Suppressor macrophage treated with lipopolysaccharide for 4 hours (primary cell): ENCODE data around the gene LRRC74A.

ENCODE experiments used
- DNase-seq: peaks from one replicate; pipeline ENCODE4 v3.0.0-alpha.2; 2020

The LRRC74A gene

DNA sequence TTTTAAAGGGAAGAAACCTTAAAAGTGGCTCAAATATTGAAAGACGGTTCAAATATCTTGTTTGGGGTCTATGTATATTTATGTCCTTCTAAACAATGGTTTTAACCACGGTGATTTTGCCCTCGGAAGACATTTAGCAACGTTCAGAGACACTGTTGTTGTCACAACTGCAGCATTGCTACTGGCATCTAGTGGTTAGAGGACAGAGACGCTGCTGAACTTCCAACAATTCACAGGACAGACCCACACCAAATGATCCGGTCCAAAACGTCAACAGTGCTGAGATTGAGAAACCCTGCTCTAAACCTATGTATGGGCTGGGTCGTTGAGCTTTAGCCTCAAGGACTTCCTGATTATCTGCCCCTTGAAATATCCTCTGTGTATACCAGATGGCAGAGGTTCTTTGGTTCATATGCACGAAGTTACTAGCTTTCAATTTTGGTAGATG is 15.2 kb upstream of the LRRC74A start:
- DNase-seq, result peak; percentile 77

DNA sequence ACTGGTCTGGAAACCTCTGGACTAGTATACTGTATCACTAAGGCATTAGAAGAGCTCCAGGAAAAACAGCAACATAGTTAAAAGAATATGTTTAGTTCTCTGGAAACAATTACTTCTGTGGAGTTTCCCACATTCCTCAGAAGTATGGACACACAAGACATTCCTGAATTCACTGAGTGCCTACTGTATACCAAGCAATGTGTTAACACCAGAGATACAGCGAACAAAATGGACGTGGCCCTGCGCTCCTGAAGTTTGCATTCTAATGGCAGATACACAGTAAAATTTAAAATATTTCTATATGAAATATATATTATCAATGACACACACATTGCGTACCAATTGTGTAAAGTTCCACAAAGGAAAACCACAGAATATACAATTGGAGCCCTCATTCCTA is 14.6 kb upstream of the LRRC74A start:
- DNase-seq, result peak; percentile 17

DNA sequence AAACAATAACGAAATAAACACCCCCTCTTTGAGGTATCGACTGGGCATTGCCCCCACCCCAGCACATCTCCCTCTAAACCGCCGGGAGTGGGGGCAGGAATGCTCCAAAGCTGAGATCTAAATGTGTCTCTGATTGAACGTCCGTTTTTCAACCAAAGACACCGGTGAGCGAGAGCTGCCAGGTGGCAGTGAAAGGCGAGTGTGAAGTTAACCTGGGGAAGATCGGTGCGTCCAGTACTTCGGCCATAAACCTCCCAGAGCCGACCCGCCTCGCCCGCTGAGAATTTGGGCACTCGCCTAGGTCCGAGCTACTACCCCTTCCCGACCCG is 14.2 kb upstream of the LRRC74A start:
- DNase-seq, result no peak

DNA sequence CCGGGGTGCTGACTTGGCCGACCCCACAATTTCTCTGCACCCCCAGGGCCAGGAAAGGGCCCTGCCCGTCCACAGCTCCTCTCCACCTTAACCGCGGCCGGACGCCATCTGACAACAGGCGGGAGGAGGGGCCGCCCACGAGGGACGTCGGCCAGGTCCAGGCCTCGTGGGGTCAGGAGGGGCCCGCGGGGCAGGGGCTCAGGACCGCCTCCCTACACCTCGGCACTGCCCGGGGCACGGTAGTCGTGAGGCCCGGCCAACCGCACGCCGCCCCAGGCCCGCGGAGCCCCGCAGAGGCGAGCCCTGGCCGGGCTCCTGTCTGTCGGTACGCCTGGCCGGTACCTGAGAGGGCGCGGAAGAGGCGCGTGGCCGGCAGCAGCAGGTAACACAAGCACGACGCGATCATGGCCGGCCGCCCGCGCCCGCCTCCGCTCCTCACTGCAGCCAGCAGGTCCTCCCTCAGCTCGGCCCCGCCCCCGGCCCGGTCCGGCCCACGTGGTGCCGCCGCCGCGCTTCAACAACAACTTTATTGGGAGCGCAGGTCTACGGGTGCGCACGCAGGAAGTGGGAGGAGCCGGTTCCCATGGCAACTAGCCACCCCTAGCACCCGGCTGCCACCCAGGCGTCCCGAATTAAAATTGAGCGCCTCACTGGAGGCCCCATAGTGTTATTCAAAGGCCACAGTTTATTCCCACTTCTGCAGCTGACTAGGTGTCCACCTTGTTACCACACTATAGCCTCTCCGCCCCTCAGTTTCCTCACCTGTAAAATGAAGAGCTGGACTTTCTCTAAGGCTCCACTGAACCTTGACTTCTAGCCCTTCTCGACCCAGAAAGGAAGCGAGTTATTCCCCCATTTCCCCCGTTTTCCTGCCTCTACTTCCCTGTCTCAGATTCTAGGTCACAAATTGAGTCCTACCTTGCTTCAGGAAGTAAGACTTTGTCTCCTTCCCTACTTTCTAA is 13.5 kb upstream of the LRRC74A start, which contains the start of gene ANGEL1:
ANGEL1 (minus strand) TSS at position 461 of the 962 bp plus-strand sequence; CDS start at position 406, 55 bp downstream.
- peak; percentile 96 for DNase-seq

DNA sequence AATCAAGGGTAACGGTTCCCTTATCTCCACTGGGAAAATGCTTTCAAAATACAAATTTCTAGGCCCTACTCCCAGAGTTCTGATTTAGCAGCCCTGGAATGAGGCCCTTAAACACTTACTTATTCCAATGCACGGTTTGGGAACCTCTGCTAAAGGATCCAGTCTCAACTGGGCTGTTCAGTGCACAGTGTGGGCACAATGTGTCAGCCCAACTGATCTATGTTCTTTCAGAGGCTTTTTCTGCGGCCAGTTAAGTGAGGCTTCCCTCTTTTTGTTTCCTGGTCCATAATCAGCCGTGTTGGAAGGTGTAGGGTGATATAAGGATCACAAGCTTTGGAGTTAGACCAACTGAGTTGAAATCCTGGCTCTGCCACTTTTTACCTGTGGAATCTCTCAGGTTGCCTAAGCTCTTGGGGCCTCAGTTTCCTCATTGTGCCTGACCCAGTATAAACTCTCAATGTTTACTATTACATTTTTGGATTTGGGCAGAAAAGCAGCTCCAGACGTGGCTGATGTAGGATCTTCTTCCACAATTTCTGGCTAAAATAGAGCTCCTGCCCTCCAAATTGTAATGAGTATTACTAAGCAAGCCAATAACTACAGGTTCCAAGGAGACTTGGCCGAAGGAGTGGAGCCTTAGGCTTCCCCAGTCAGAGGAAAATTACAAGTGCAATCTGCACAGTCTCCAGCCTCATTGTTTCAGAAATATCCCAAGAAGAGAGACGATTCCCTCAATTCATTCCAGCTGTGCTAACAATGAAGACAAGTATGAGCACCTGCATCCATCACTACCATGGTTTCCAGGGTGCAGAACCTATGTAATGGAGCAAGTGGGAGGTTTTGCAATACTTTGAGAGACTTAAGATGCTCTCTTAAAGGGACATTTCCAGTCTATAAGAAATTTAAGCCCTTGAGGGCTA is 11.2 kb upstream of the LRRC74A start:
- DNase-seq, result no peak

DNA sequence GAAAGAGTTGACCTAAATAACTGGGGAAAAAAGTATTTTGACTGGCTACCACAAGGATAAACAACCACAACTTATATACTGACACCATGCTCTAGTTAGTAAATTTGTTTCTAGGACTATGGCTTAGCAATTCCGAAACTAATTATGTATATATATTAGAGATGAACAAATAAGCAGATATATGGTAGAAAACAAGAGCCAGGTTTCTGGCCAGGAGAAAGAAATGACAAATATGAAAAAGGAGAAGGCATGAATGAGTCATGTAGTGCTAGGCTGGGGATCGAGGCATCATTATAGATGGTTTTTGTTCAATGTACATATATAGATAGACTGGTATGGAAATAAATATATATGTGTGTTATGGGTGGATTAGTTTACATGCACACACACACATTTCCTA is 5.5 kb upstream of the LRRC74A start:
- no peak for DNase-seq

DNA sequence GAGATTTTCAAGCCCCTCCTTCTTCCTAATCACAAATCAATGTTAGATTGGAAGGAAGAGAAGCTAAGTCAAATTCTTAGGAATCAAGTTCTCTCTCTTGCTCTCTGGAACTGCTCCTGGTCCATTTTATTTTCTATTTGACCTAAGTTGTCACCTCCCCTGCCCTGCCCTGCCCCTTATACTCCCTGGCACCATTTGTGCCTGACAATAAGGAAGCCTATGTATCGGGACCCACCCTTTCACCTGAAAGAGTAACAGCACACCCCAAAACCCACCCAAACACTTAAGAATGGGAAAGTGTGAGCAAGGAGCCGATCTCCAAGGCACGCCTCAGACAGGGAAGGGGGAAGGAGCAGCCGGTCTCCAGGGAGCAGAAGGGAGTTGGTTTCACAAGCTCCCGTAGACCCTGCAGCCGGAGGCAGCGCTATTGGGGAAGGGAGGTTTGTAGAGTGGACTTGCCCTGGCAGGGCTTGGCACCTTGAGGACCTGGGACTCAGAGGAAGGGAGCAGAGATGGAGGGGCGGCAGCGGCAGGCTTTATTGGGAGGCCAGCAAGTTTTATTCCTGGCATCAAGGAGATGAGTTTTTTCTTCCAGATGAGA is 1.6 kb downstream of the LRRC74A start:
- no peak for DNase-seq

DNA sequence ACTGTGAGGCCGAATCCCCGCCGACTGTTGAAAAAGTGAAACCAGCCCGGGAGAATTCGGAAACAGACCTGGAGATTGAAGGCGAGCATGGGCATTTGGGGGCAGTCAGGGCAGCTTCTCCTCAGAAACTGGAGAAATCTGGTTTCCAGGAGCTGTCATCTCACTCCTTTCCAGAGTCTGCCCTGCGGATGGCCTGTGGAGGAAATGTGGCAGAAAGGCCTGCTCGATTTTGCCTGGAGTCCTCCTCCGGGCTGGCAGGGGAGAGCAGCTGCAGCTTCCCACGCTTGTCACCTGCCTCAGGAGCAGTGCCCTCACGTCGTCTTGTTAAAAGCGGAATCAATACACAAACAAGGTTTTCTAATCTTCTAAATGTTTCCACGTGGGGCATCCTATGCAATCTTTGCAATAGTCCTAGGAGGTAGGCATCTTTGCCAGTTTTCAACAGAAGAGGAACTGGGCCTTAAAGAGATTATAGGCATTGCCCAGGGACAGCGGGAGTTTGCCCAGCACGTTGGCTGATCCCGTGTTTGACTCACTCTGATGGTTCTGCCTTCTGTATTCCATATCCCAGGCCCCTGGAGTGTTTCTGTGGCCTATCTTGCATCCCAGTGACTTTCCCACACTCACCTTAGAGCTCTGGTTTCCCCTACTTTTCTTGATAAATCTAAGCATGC is 2.3 kb downstream of the LRRC74A start:
- DNase-seq, result peak; percentile 78

DNA sequence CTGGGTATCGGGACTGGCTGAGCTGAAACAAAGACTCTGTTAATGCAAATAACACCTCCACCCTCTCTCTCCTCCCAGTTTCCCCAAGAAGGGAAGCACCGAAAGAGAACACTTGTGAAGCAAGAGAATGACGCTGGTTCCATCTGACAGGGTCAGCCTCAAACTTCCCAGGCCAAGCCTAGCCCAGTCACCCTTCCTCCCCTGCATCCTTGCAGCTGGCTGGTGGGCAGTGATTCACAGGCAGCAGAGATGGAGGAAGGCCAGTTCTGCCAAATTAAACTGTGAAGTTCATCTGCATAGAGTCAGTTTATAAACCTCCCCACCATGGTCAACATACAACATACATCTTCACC is 2.8 kb downstream of the LRRC74A start:
- peak; percentile 96 for DNase-seq

DNA sequence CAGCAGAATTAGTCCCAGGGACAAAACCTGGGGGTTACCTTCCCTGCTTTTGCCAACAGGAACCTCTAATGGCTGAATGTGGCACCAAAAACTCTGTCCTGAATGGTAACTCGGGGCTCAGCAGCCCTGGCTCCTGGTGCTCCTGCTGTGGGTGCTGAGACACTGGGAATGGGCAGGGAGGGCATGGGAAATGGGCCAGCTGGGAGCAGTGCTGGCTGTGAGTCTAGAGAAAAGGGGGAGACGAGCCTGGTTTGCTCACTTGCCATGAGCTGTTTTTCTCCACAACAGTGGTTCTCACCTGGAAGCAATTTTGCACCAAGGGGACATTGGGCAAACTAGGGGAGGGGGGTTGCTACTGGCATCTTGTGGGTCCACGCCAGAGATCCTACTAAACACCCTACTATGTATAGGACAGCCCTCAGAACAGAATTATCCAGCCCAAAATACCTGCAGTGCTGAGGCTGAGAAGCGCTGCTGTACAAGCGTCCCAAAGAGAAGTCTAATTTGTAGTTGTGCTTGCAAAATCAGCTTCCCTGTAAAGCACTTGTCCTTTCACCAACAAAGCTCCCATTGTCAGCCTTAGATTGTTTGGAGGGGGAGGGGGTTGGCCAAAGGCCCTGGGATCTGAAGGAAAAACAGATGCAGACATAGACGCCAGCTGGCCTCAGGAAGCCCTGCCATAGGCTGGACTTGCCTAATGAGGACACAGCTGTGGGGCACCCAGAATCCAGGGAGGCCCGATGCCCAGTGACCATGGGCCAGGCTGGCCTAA is 3.6 kb downstream of the LRRC74A start:
- DNase-seq, result no peak

DNA sequence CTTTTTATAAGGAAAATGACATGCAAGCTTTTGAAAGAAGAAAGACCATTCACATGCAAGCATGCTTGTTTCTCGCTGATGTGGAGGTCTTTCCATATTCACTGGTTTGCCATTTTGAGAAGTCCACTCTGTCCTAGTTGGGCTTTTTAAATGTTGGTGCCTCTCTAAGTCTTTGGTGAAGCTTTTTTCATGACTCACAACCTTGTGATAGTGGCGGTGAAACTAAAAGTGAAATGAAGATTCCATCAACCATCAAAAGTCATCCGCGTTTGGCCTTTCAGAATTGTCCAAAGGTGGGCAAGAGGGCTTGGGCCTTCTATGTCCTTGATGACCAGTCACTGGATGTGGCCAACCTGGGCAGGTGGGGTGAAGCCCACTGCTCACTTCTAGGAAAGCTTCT is 4.3 kb downstream of the LRRC74A start:
- DNase-seq, result peak; percentile 82

DNA sequence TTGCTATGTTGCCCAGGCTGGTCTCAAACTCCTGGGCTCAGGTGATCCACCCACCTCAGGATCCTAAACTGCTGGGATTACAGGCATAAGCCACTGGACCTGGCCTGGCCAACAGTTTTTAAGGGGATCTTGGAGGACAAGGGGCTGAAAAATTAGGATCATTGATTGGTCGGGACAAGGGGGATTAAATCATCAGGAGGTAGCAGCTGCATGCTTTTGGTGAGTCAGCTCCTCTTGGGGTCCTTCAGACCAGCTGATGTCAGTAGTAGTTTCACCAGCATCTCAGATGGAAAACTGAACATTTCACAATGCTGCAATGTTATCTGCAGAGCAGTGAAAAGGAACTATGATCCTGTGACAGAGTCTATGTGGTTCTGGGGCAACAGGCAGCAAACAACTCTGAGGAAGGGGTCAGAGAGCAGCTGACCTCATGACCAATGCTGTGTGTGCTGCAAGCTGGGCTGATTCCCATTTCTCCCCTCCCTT is 6.3 kb downstream of the LRRC74A start:
- DNase-seq, result peak; percentile 94

DNA sequence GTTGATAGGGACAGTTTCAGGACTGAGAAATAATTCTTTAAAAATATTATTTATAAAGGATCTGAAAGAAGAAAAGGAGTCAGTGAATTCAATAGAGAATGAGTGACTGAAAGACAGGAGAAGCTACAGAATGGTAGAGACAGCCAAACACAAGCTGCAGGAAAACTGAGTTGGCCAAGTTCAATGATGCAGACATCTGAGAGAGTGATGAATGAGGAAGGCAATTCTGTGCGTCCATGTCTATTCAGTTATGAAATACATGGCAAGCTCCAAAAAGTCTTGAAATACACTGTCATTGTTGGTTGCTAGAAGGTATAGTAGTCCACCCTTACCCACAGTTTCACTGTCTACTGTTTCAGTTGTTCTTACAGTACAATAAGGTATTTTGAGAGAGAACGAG is 6.8 kb downstream of the LRRC74A start:
- DNase-seq, result peak; percentile 56

DNA sequence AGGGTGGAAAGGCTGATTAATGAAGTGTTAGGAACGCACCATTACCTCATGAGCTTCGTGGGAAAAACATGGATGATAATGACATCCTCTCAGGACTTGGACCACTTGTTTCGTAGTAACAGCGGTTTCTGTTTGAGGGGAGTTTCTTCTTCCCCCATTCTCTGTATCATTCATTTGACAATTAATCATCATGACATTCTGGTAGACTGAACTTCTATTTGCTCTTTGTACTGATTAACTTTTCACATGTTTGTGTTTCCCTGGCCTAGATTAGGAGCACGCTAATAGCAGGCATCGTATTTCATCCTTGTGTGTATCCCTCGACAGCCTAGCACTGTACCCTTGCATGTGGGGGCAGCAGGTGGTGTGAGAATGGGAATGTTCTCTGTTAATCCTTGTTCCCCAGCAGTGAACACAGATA is 8.0 kb downstream of the LRRC74A start:
- DNase-seq, result peak; percentile 23

DNA sequence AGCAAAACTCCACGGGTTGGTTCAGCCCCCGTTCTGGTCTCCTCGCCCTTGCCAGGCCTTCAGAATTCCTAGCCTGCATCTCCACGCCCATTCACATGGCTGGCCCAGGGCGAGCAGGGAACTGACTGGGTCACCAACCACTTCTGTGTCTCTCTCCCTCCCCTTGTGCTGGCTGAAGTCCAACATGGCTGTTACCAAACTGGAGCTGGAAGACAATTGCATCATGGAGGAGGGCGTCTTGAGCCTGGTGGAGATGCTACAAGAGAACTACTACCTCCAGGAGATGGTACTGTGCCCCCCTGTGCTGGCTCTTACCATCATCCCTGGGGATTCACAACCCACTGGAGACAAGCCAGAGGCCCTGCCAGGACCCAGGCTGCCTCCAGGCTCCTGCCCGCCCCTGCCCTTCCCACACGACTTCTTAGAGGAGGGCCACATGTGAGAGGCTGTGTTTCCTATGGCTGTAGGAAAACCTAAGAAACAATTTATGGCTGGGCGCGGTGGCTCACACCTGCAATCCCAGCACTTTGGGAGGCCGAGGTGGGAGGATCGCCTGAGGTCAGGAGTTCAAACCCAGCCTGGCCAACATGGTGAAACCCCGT is 9.9 kb downstream of the LRRC74A start:
- peak; percentile 64 for DNase-seq

DNA sequence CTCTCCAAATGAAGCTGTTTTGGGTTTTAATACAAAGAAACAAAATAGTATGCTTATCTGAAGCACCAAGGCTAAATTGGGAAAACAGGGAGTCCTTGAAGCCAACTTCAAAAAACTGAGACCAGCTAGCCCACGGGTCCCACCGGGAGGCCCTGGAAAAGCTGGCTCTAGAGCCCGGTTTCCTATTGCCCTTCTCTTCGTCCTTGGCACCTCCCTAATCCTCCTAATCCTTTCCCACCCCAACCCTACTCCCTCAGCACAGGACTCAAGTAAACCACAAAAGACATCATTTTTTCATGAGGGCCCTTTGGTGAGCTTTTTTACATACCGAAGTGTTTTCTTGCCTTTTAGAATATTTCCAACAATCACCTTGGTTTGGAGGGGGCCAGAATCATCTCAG is 11.3 kb downstream of the LRRC74A start:
- no peak for DNase-seq

DNA sequence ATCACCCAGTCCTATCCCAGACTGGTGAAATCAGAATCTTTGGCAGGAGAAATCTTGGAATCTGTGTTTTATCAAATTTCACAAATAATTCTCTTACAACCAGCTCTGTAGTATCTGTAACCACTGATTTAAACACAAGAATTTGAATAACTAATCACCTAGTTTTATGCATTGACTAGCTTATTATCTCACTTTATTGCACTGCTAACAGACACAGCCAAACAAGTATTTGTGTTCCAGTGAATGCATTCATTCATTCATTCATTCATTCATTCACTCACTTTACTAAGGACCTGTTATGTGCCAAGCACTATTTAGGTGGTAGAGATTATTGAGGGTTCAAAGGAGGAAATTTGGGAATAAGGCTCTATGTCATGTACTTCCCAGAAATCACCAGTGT is 16.2 kb downstream of the LRRC74A start:
- no peak for DNase-seq

DNA sequence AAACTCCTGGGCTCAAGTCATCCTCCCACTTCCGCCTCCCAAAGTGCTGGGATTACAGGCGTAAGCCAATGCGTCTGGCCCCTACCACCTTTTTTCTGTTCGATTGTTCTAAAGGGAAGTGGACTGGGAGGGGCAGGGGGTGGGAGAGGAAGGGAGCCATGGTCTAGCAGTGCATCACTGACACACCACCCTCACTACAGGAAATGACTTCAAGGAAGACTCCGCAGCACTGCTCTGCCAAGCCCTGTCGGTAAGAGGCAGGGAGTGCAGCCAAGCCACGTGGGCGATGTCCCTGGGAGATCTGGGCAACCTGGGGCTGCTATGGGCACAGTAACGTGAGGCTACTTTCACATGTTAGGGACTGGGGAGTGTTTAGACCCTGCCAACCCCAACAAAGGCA is 18.0 kb downstream of the LRRC74A start:
- peak; percentile 85 for DNase-seq

DNA sequence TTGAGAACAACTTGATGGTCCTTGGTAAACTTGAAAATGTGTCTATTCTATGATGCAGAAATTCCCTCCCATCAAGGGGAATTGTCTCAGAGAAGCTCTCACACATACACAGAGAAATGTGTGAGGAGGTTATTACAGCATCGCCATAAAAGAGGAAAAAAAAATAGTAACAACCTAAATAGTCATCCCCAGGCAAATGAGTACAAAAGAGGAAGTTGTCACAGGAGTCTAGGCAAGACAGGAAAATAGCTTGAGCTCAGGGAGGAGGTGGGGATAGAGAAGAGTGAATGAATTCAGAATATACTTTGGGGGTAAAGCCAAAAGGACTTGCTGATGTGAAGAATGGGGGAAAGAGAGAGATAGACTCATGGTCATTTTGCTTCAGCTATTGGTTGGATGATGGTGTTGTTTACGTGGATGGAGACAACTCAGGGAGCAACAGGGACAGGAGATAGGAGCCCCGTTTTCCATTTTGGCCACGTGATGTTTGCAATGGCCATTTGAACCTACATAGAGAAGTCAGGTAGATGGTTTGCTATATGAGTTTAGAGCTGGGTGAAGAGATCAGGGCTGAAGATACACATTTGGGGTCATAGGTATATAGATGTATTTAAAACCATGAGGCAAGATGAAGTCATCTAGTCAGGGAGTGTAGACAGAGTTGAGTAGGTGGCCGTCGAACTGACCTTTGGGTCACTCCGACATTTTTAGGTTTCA is 20.3 kb downstream of the LRRC74A start:
- peak; percentile 75 for DNase-seq

DNA sequence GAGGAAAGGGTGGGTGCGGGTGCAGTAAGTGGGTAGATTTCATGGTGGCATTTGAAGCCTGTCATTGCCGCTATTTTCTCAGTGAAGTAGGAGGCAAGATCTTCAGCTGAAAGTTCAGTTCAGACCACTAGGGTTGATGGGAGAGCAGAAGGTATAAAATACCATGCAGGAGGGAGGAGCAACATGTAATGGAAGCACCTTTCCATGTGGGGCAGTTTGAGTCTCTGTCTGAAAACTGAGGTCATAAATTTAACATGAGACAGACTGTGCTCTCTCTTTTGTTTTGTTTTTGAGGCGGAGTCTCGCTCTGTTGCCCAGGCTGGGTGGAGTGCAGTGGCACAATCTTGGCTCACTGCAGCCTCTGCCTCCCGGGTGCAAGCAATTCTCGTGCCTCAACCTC is 22.7 kb downstream of the LRRC74A start:
- DNase-seq, result no peak

DNA sequence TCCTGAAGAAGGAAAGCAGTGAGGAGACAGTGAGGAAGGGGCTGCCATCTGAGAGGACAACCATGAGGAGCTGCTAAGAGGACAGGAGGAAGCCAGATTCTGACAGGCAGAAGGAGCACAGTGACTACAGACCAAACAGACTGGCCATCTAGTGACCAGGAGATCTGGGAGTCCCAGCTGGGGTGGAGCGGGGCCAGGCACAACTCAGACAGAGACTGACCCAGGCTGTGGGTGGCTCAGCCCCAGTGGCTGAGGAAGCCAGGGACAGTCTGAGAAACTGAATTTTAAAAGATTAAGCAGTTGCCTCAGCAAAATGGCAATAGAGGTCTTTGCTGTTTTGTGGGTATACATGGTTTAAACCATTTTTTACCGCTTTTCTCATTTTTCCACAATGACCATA is 28.9 kb downstream of the LRRC74A start:
- DNase-seq, result no peak
